Measurements from ENCODE around the gene TOR4A.

TOR4A gene

GRCh38 chr9:137294681-137295237, 17.2 kb downstream of the TOR4A start:
- DNase-seq (ENCODE audit: low spot score): no peak

GRCh38 chr9:137295238-137295811, 17.8 kb downstream of the TOR4A start:
- no peak for DNase-seq (ENCODE audit: low spot score)

DNA sequence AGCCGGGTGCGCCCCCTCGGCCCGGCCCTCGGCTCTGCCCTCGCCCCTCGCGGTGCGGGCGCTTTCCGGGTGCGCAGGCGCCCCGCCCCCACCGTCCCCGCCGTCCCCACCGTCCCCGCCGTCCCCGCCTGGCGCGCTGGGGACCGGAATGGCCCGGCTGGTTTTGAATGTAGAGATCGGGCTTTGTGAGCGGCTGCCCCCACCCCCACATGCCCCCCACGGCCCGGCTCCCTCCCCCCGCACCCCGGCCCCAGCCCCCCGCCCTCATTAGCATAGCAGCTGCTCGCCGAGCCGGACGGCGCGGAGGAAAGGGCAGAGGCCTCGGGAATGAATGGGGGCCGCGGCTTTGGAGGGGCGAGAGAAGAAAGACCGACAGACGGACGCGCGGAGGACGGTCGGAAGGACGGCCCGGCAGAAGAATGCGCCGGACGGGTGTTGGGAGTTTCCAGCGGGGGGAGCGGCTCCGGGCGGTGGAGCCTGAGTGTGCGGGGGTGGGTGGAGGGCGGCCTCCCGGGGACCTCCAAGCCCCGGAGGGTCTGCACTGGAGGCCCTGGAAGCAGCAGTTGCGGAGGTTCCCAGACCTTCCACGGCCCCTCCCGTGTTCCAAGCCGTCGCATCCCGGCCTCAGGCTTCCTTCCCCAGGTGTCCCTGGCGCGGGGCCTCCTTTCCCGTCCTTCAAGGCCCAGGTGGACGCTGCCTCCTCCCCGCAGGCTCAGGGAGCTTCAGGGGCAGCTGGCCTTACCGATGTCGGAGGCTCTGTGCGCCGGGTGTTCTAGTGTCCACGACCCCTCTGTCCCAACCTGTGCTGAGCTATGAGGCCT, 18.5 kb downstream of the TOR4A start:
- DNase-seq (ENCODE audit: low spot score): no peak

GRCh38 chr9:137296670-137297664, 19.4 kb downstream of the TOR4A start:
- no peak for DNase-seq (ENCODE audit: low spot score)

DNA sequence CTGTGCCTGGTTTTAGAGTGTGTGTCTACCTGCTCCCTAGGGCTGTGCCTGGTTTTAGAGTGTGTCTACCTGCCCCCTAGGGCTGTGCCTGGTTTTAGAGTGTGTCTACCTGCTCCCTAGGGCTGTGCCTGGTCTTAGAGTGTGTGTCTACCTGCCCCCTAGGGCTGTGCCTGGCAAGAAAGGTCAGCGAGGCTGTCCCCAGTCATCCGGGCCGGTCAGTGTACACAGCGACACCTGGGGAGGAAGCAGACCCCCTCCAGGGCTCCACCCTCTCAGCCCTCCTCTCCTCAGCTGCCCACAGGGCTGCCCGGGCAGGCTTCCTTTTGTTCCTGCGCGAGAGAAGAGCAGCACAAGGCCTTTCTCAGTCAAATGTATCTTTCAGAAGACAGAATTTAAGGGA, 20.4 kb downstream of the TOR4A start:
- DNase-seq (ENCODE audit: low spot score): no peak

DNA sequence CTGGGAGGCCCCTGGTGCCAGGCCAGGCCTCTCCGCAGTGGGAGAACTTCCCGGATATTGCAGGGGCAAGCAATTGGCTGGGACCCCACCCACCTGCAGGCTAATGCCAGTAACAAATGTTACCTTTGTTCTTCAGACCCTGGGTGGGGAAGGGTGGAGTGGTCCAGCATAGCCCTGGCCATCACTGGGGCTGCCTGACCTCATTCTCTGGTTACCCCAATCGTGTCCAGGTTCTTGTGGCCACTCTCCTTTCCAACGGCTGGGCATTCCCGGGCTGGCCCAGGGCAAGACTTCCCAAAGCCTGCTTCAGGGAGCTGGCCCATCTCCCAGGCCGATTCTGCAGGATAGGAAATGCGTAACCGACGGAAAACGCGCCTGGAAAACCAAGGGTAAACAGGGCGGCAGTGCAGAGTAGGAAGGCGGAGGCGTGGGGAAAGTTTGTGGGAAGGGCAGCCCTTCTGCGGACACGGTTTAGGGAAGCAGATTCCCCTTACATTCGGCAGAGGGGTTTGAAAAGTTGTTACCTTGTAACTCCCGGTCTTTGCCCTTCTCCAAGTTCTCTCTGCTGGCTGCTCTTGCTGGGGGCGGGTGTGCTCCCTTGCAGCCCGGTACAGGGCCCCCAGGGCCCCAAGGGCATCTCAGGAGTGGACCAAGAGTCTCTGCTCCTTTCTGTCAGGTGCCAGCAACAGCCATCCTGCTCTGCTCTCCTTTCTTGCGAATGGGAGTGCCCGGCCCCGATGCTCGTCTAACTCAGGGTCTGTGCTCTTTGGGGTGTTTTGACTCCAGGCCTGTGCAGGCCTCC, 21.1 kb downstream of the TOR4A start:
- no peak for DNase-seq (ENCODE audit: low spot score)

DNA sequence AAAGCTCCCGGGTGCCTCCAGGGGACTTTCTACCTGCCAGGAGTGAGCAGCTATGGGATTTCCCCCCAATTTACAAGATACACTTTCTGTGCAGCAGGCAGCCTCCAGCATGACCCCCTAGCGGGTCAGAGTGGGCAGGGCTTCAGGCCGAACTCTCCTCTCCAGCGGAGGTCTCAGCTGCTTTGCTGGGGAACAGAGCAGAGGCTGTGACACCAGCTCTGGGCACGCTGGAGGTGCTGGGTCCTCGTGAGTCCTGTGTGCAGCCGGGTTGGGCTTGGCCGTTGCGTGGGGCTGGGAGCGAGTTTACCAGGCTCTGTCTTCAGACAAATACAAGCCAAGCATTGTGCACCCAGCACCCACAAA, 21.7 kb downstream of the TOR4A start:
- no peak for DNase-seq (ENCODE audit: low spot score)

DNA sequence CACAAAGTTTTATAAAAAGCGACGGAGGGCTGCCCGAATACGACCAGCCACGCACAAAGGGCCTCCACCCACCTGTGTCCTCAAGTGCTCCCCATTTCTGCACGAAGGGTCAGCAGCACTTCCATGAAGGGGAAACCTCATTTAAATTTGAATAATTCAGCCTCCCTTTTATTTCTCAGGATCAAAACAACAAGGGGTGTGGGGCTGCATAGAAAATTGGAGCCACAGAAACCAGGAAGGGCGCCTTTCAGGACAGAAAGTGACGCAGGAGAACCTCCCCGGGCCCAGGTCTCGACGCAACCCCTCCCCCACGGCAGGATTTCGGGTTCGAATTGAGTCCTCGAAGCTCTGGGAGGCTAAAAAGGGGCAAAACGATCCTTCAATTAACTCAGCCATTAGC, 22.4 kb downstream of the TOR4A start:
- DNase-seq (ENCODE audit: low spot score): no peak

GRCh38 chr9:137300567-137301080, 23.1 kb downstream of the TOR4A start:
- DNase-seq (ENCODE audit: low spot score): no peak

DNA sequence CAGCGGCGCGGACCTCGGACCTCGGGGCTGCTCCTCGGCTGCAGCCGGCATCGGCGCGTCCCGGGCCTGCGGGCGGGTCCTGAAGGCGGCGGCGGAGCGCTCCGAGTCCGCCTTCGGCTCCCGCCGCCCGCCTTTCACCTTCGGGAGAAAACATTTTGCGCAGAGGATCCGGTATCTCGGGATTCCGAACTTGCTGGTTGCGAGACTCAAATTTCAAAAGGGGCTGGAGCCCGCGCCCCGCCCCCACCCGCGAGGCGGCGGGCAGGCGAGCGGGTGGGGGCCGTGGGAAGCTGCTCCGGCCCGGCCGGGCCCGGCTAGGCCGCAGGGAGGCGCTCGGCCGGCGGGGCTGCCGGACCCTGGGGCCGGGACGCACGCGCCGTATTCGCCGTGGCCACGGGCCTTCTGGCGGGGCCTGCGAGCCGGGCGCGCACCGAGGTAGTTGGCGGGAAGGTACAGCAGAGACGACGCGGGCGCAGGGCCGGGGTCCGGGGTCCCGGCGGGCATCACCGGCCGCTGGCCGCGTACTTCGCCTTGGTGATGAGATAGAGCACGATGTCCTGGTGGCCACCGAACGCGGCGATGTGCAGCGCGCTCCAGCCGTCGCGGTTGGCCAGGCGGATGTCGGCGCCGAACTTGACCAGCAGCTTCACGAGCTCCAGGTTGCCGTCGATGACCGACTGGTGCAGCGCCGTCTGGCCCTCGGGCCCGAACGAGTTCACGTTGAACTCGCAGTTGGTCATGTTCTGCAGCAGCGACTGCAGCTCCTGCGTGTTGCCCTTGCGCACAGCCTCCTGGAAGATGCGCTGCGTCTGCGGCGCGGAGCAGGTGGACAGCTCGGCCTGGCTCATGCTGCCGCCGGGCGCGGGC, 23.8 kb downstream of the TOR4A start:
- DNase-seq (ENCODE audit: low spot score): no peak

GRCh38 chr9:137302118-137302448, 24.6 kb downstream of the TOR4A start, which contains the start of gene NRARP:
TSS of gene NRARP (minus strand) at chr9:137302271. CDS start at chr9:137301928, 343 bp downstream.
- peak; percentile 84 for DNase-seq (ENCODE audit: low spot score)

DNA sequence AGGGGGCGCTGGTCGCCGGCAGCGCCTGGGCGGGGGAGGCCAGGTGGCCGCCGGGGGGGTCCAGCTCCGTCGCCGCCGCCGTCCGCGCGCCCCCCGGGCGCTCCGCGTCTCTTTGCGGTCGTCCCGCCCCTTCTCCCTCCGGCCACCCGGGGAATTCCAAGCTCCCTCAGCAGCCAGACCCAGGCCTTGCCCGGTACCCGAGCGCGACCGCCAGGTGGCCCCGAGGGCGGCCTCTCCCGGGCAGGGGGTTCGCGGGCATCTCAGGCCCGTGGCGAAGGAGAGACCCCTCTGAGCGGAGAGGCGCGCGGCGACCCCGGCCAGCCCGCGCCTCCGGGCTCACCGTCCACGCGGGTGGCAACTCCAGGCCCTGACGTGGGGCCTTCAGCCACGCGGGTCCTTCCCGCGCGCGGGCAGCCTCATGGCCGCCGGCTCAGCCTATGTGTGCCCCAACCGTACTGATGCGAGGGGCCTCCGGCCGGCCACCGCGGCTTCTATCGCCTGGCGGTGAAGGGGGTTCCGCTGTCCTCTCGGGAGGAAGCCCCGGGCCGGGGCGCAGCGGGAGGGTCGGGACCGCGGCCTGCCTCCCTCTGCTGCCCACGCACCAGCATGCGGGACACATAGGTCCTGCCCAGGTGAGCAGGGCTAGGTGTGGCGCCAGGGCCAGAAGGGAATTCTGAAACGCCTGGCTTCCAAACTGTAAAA, 25.1 kb downstream of the TOR4A start:
- DNase-seq (ENCODE audit: low spot score): no peak

DNA sequence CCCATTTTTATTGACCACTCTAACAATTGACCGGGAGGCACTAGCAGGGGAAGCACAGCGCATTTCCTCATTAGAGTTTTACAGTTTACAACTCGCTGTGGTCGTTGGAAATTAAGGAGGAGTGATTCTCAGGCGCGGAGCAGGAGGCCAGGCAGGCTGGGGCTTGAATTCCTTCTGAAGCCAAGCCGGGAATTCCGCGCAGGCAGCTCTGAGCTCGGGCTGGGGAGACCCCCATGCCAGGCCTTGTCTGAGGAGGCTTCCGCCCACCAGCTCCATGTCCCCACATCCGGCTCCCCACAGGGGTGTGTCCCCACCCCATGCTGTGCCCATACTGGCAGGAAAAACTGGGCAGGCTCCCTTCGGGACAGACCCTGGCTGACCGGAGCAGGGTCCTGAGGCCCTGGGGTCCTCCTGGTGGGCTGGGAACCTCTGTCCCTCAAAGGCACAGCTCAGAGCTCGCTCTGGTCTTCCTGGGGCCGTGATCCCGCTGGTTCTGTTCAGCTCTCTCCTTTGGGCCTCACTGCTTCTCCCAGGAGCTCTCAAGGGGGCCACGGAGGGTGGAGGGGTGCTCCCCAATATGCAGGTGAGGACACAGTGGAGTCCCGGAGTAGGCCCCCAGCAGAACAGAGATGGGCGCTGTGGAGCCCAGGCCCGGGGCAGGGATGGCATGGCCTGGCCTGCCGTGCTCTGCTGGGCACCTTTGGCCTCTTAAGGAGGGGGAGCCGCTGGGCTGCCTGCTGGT, 25.8 kb downstream of the TOR4A start:
- no peak for DNase-seq (ENCODE audit: low spot score)

- DNase-seq (ENCODE audit: low spot score): no peak
Observed at GRCh38 chr9:137303893-137304382, 26.4 kb downstream of the TOR4A start.

- no peak for DNase-seq (ENCODE audit: low spot score)
Observed at GRCh38 chr9:137304383-137305059, 27.0 kb downstream of the TOR4A start.

DNA sequence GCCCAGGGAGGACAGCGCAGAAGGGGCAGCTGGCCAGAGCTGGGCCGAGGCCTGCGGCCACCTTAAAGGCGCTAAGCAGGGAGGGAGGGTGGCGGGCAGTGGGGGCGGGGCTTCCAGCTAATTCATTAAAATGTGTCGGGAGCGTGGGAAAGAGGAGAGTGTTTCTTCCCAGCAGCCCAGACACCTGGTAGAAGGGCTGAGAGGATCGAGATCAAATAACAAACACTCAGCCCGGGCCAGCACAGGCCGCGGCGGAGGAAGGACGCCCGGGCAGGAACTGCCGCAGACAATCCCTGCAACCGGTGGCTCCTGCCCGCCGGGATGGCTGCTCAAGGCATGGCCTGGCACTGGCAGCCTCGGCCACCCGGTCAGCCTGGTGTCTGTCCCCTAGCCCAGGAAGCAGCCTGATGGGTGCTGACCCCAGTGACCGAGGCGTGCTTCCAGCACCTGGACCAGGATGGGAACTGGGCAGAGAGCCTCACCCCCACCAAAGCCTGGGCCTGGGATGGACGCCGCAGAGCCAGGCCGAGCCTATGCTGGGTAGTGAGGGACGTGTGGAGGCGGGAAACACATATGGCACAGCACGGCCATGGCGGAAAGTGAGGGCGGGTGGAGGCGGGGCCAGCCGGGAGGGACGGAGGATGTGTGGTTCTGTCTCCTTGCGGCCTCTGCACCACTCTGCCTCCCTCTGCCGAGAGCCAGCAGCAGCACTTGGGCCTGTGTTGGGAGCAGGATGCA, 27.7 kb downstream of the TOR4A start:
- no peak for DNase-seq (ENCODE audit: low spot score)

GRCh38 chr9:137305798-137306065, 28.2 kb downstream of the TOR4A start:
- DNase-seq (ENCODE audit: low spot score): no peak
